ENCODE data around the gene COPB2.
A peak's percentile ranks its signal among the peaks of the same experiment; 100 is the strongest.
"Not testable (repeated sequence)": the region's sequence is repeated elsewhere in the genome, so short reads cannot be mapped to it uniquely, and the experiment has no call there.

Gene COPB2

DNA sequence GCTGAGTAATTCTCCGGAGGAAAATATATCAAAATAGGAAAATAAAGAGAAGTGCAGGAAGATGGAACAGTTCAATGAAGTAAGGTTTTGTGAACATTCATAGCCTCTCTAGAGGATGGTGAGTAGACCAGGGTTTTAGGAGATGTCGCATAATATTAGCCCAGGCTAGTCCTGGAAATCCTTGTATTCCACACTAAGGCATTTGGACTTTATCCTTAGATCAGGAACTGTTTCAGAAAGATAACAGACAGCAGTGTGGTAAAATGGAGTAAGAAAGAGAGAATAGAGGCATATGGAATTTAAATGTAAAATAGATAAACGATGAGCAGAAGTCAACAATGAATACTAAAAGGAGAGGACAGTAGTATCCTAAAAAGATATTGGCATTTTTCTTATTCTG lies 12.1 kb downstream of the COPB2 start:
- DNase-seq = no peak

GRCh38 chr3:139374099-139374498 lies 15.3 kb downstream of the COPB2 start:
- no peak for DNase-seq

GRCh38 chr3:139364549-139364948 lies 24.9 kb downstream of the COPB2 start:
- no peak for DNase-seq

- DNase-seq = no peak
These were observed 28.2 kb downstream of the COPB2 start for GRCh38 chr3:139361276-139361675.

DNA sequence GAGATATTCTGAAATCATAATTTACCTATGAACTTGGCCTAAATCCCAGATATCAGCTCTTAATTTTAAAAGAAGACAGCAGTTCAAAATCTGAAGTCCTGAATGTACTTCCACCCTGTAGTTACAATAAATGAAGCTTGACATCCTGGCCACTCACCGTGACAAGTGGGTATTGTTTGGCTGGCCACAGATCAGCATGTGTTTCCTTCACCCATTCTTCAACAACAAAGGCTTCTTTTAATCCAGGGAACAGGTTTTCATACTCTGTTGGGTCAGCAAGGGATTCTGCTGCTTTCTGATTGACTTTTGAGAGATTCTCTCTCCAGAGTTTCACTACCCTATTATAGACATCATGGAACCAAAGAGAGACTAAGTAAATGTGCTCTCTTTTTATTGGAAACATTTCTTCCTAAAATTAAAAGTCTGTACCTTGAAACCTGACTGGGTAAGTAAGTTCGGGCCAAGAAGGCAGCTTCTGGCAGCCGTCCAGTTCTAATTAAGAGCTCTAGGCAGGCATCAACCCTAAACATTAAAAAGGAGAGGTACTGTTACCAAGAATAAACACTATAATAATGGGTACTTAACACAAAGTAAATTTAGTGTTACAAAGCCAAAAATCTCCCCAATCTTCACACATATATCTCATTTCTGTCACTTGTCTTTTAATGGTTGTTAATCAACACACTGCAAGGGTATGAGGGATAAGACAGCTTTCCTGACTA lies 30.4 kb downstream of the COPB2 start:
- no peak for DNase-seq

GRCh38 chr3:139357899-139358298 lies 31.5 kb downstream of the COPB2 start:
- DNase-seq = no peak

DNA sequence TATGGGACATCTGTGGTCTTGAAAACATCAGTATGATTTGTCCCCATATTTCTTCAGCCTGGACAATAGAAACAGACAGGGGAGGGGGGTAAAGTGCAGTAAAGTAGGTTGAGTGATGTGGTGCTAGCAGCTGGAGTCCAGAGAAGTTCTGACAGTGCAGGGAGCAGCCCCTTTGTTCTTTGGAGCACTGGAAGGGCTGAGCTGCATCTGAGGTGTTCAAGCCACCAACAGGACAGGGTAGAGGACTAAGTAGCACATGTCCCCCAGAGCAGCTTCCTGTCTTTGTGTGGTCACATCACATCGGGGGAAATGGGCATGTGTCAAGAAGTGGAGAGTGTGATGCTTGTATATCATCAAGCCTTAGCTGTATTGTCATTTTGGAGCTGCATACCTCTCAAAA lies 33.6 kb downstream of the COPB2 start:
- DNase-seq = no peak

DNA sequence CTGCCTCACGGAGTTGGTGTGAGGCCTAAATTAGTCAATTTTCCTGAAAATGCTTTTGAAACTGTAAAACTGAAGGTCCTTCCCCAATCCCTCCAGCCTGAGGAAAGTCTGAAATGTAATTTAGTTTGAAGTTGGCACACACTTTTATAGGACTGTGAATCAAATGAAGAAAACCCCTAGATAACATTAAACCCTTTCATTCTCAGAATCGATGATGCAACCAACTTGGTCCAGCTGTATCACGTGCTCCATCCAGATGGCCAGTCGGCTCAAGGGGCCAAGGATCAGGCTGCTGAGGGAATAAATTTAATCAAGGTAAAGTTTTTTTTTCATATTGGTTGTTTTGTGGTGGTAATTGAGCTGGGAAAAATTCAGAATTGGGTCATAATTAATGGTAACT lies 34.0 kb downstream of the COPB2 start:
- no peak for DNase-seq

DNA sequence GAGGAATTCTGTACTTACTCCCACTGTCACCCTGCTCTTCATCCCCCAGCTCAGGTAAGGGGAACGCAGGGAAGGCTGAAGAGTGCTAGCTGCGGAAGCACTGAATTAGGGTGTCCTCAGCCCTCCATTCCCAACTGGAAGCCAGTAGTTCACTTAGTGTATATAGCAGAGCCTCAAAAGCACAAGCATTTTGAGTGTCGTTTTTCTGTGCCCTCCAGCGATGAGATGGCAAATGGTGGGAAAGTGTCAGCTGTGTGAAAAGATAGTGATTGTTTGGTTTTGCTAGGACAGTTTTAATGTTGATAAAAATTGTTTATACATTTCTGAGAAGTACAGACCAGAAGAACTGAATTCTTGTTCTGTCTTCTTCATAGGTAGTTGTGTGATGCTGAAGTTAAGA lies 34.8 kb downstream of the COPB2 start:
- DNase-seq = no peak

- no peak for DNase-seq
These were observed 35.4 kb downstream of the COPB2 start for GRCh38 chr3:139353920-139354556.

DNA sequence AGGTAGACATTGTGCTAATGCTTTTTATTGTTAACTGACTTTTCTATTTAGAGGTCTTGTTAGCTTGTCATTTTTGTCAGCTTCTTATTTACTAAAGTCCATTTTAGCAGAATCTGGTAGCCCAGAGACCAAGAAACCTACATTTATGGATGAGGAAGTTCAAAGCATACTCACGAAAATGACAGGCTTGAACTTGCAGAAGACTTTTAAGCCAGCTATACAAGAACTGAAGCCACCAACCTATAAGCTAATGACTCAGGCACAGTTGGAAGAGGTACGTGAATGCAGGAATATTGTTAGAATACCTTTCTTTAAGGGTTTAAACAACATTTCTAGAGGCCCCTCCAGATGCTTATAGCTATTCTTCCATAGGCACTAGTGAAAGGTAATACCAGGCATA lies 42.7 kb downstream of the COPB2 start:
- DNase-seq = no peak

DNA sequence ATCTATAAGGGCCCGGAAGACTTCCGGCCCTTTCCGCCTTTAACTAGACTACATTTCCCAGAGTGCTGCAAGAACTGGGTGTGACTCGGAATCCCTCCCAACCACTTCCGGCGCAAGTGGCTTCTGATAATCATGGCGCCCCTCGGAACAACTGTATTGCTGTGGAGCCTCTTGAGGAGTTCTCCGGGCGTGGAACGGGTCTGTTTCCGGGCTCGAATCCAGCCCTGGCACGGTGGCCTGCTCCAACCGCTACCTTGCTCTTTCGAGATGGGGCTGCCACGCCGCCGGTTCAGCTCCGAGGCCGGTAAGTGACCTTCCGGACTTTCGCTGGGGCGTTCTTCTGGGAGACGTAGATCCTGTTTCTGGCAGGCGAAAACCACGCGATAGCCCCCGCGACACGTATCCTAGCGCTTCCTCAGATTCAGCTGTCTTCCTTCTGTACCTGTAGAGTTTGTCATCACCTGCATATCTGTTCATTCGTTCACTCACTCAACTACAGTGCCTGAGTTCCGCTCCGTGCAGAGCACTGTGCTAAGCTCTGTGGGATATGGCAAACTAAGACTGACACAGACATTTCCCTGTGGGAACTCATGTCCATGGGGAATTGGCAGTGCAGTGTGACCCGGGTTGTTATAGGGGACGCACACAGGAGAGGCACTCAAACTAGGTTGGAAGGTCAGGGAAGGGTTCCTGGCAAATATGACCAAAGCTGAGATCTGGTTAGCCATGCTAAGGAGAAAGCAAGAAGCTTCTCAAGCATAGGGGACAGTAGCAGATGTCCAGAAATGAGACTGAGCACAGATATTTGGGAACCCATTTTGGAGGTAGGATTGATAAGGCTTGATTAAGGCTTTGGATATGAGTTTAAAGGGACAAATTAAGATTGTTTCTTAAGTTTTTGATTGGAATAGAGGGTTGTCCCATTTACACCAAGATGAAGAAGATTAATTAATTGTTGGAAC lies 45.3 kb downstream of the COPB2 start, which contains the start of gene MRPS22:
Gene MRPS22, plus strand, starts transcription at position 126 of the 962 bp plus-strand sequence. Its CDS starts 7 bp downstream, at position 133.
- peak; percentile 78 to 84 for DNase-seq

DNA sequence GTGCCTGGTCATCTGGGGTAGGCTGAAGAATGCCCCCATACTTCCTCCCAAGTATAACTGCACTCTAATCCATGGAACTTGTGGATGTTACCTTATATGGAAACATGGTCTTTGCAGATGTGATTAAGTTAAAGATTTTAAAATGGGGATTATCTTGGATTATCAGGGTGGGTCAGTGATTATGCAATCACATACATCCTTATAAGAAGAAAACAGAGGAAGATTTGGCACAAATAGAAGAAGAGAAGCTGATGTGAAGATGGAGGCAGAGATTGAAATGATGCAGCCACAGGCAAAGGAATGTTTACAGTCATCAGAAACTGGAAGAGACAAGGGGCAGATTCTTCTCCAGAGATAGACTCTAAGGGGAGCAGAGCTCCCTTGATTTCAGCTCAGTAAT lies 47.4 kb downstream of the COPB2 start:
- DNase-seq = no peak

GRCh38 chr3:139340784-139341183 lies 48.7 kb downstream of the COPB2 start:
- DNase-seq = no peak

- DNase-seq = peak in 1 of 2 donors; percentile 51
These were observed 50.1 kb downstream of the COPB2 start for GRCh38 chr3:139339219-139339906.

DNA sequence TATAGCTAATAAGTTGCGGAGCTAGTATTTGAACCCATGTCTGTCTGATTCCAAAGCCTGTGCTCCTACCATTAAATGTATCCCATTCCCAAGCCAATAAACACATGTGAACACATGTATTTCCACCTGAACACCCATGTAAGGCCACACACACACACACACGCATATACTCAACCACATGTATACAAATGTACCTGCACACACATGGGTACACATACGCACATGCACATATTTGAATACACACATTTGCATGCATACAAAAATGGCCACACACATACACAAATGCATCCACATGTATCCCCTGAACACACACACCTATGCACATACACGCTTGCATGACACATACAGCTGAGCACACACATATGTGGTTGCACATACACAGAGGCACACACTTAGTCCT lies 51.0 kb downstream of the COPB2 start:
- DNase-seq = no peak

DNA sequence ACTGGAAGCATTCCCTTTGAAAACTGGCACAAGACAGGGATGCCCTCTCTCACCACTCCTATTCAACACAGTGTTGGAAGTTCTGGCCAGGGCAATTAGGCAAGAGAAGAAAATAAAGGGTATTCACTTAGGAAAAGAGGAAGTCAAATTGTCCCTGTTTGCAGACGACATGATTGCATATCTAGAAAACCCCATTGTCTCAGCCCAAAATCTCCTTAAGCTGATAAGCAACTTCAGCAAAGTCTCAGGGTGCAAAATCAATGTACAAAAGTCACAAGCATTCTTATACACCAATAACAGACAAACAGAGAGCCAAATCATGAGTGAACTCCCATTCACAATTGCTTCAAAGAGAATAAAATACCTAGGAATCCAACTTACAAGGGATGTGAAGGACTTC lies 54.8 kb downstream of the COPB2 start:
- DNase-seq = not testable (repeated sequence)

GRCh38 chr3:139332092-139332491 lies 57.4 kb downstream of the COPB2 start:
- no peak for DNase-seq

DNA sequence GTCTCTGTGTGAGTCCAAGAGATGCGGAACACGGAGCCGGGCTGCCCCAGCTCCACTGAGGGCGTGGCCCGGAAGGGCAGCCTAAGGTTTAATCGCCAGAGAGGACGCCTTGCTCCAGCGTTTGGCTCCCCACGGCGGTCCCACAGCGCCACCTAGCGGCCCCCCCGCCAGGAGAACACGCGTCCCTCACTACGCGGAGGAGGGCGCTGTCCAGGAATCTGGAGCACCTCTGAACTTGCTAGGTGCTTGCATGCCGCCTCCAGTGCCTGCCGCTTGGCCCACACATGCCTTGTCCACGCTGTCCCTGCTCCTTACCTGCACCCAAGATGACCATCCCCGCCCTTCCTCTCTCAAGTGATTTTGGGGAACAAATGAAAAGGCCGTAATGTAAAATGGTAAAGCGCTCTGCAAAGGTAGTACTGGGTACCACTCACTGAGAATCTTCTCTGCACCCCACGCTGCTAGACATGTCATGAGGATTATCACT lies 60.0 kb downstream of the COPB2 start:
- peak; percentile 93 to 94 for DNase-seq

DNA sequence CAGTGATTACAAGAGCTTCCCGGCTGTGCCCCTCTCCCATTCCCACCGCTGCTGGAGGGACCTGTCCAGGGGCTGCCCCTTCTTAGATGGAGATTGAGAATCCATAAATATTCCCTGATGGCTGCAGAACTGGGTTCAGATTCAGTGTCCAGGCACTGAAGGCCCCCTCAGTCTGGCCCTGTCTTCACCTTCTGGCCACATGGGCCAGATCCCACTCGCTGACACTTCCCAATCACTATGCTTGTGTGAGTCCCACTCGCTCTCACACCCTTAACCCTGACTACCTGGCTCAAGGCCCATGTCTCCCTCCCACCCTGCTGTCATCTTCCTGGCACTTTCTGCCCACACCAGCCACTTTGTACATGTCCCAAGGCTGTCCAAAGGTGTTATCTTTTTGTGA lies 61.1 kb downstream of the COPB2 start:
- no peak for DNase-seq

- peak in 1 of 2 donors; percentile 13 for DNase-seq
These were observed 61.6 kb downstream of the COPB2 start for GRCh38 chr3:139327861-139328260.

GRCh38 chr3:139327231-139327630 lies 62.2 kb downstream of the COPB2 start:
- DNase-seq = no peak

GRCh38 chr3:139326707-139327106 lies 62.7 kb downstream of the COPB2 start:
- DNase-seq = no peak
